Bronchial epithelial cell (primary cell): Measurements from ENCODE around the gene WIPF2. TPM values are rescaled to one million over a fixed set of nuclear protein-coding genes. Genes with fewer than 3 reads are reported as not detected.
A peak's percentile ranks its signal among the peaks of the same experiment; 100 is the strongest.

Experiments
- DNase-seq: peaks from one replicate; pipeline ENCODE4 v3.0.0-alpha.2; 2010; ENCODE audit warnings: low read depth
- FAIRE-seq: peaks from 2 replicates; lab custom pipeline; 2011; peaks lifted over from hg19 to GRCh38; lab: Jason Lieb, UNC
- H3K27me3 ChIP-seq: 2 replicates; pipeline ENCODE4 v1.5.1; 2011; ENCODE audit warnings: low read length; ENCODE audit not compliant: control insufficient read depth, insufficient read depth
- H3K36me3 ChIP-seq: 2 replicates; pipeline ENCODE4 v1.5.1; 2011; ENCODE audit warnings: low read length; ENCODE audit not compliant: control insufficient read depth, insufficient read depth
- H3K4me3 ChIP-seq: 2 replicates; pipeline ENCODE4 v1.5.1; 2011; ENCODE audit warnings: mild to moderate bottlenecking, low read depth, low read length, control low read depth
- CTCF ChIP-seq: IDR thresholded peaks from 2 replicates; pipeline ENCODE4 v1.5.1; 2011; ENCODE audit warnings: mild to moderate bottlenecking, moderate library complexity, low read length, control low read depth, inconsistent platforms; ENCODE audit not compliant: insufficient read depth, severe bottlenecking
- total RNA-seq: library from RNA; depleted of rRNA; stranded (reverse); fragments of >200 nt; gene quantifications from 2 replicates; pipeline ENCODE4 v1.2.1, GENCODE V29; 2014

The WIPF2 gene
- total RNA-seq, 1 donor from 2014 or later: 6.3 TPM

- no peak for TF ChIP-seq CTCF
- Histone ChIP-seq H3K27me3 (no peaks in the 10 kb centered on the region), H3K4me3 (no peak overlapping the region), H3K36me3 (peaks cover 2% of the 10 kb centered on the region)
- FAIRE-seq (no peak), DNase-seq (peak; percentile 65)
These were observed 32.5 kb downstream of the WIPF2 start for GRCh38 chr17:40251576-40251975.

- FAIRE-seq (no peak), DNase-seq (no peak)
- Histone ChIP-seq H3K36me3 (peaks cover 5% of the 10 kb centered on the region), H3K27me3 (no peaks in the 10 kb centered on the region), H3K4me3 (no peak overlapping the region)
- no peak for TF ChIP-seq CTCF
These were observed 34.5 kb downstream of the WIPF2 start for GRCh38 chr17:40253565-40253964.

GRCh38 chr17:40259505-40259904, 40.4 kb downstream of the WIPF2 start:
- no peak for DNase-seq
- Histone ChIP-seq H3K36me3 (peaks cover 13% of the 10 kb centered on the region), H3K4me3 (no peak overlapping the region), H3K27me3 (no peaks in the 10 kb centered on the region)
- no peak for TF ChIP-seq CTCF
- no peak for FAIRE-seq

GRCh38 chr17:40260528-40260927, 41.4 kb downstream of the WIPF2 start:
- peaks cover 18% of the 10 kb centered on the region for H3K36me3 ChIP-seq
- no peaks in the 10 kb centered on the region for H3K27me3 ChIP-seq
- DNase-seq (no peak), FAIRE-seq (no peak)
- no peak for TF ChIP-seq CTCF
- no peak overlapping the region for H3K4me3 ChIP-seq

GRCh38 chr17:40264458-40265185, 45.5 kb downstream of the WIPF2 start:
- no peak for TF ChIP-seq CTCF
- Histone ChIP-seq H3K27me3 (no peaks in the 10 kb centered on the region), H3K36me3 (peaks cover 18% of the 10 kb centered on the region), H3K4me3 (no peak overlapping the region)
- FAIRE-seq (no peak), DNase-seq (no peak)

- H3K36me3 ChIP-seq: peaks cover 19% of the 10 kb centered on the region
- no peak for FAIRE-seq
- no peak for TF ChIP-seq CTCF
- DNase-seq: no peak
- no peaks in the 10 kb centered on the region for H3K27me3 ChIP-seq
- H3K4me3 ChIP-seq: no peak overlapping the region
These were observed 46.2 kb downstream of the WIPF2 start for GRCh38 chr17:40265337-40265736.
